Endothelial cell of umbilical vein (primary cell): ENCODE data around the gene LMBRD1. TPM values are rescaled to one million over a fixed set of nuclear protein-coding genes. Genes with fewer than 3 reads are reported as not detected.

Source experiments
- BruUV-seq: library from RNA; stranded (reverse); fragments of 400-500 nt; replicated peaks from 2 replicates; lab custom pipeline; 2021; lab: Mats Ljungman, UMichigan
- CTCF ChIA-PET: fragments of 300-600, 350-600 bp; sonication (Branson Sonifier 250); formaldehyde crosslinking; loops from one replicate; lab custom pipeline; 2021; ENCODE audit warnings: antibody characterized with exemption, inconsistent platforms; lab: Charles Lee
- POLR2A ChIA-PET: fragments of 300-600, 350-600 bp; sonication (Branson Sonifier 250); formaldehyde crosslinking; loops from one replicate; lab custom pipeline; 2021; ENCODE audit warnings: antibody characterized with exemption, inconsistent platforms; lab: Charles Lee
- DNase-seq: peaks from one replicate; pipeline ENCODE4 v3.0.0-alpha.2; 2011; ENCODE audit warnings: low read depth, low spot score
- FAIRE-seq: peaks from 2 replicates; lab custom pipeline; 2011; peaks lifted over from hg19 to GRCh38; lab: Jason Lieb, UNC
- H2AFZ ChIP-seq: 2 replicates; pipeline ENCODE4 v1.6.0; 2012; ENCODE audit warnings: low read depth, low read length, control low read depth, inconsistent platforms
- H3K27ac ChIP-seq: 2 replicates; pipeline ENCODE4 v1.5.1; 2011; ENCODE audit warnings: low read depth, mild to moderate bottlenecking, control low read depth, low read length, moderate library complexity; ENCODE audit not compliant: insufficient read depth
- H3K27me3 ChIP-seq, 2 experiments: 2 replicates each; pipeline versions ENCODE4 v1.6.0 to v1.6.1; 2011; ENCODE audit warnings: low read length in 2 of 2, mixed read lengths in 1 of 2; ENCODE audit not compliant: control insufficient read depth in 2 of 2, insufficient read depth in 2 of 2
- H3K36me3 ChIP-seq, 2 experiments: 2 replicates in 1 of 2; 3 replicates in 1 of 2; pipeline ENCODE4 v1.5.1; 2011; ENCODE audit warnings: low read length in 2 of 2, mild to moderate bottlenecking in 1 of 2, moderate library complexity in 1 of 2; ENCODE audit not compliant: control insufficient read depth in 2 of 2, insufficient read depth in 2 of 2; ENCODE audit errors: extremely low read depth in 1 of 2
- H3K4me1 ChIP-seq: 3 replicates; pipeline ENCODE4 v1.5.1; 2011; ENCODE audit warnings: mild to moderate bottlenecking, low read length; ENCODE audit not compliant: control insufficient read depth, insufficient read depth; ENCODE audit errors: extremely low read depth
- H3K4me2 ChIP-seq: 2 replicates; pipeline ENCODE4 v1.6.1; 2011; ENCODE audit warnings: low read length, control low read depth, mixed read lengths; ENCODE audit not compliant: insufficient read depth
- H3K4me3 ChIP-seq, 3 experiments: fragments of 200-600 bp in 1 of 3; sonication (generic), shearing (Covaris generic) in 1 of 3; replicated peaks in 1 of 3; 2 replicates each; pipeline ENCODE4 v1.5.1; 2011 to 2016; ENCODE audit warnings: control low read depth in 3 of 3, low read length in 3 of 3, mild to moderate bottlenecking in 2 of 3, inconsistent platforms in 1 of 3, low read depth in 1 of 3, moderate library complexity in 1 of 3; ENCODE audit not compliant: insufficient read depth in 1 of 3
- H3K79me2 ChIP-seq: 2 replicates; pipeline ENCODE4 v1.6.0; 2012; ENCODE audit warnings: low read length, inconsistent platforms; ENCODE audit not compliant: control insufficient read depth, insufficient read depth
- H3K9ac ChIP-seq: replicated peaks from 2 replicates; pipeline ENCODE3; 2011; ENCODE audit warnings: low read length, control low read depth; ENCODE audit not compliant: insufficient read depth; ENCODE audit errors: extremely low read depth
- H3K9me1 ChIP-seq: replicated peaks from 3 replicates; pipeline ENCODE4 v1.6.0; 2011; ENCODE audit warnings: mild to moderate bottlenecking, low read length; ENCODE audit not compliant: control insufficient read depth, insufficient read depth; ENCODE audit errors: extremely low read depth
- H3K9me3 ChIP-seq: replicated peaks from 2 replicates; pipeline ENCODE4 v1.5.1; 2012; ENCODE audit warnings: low read length, inconsistent platforms; ENCODE audit not compliant: control insufficient read depth, insufficient read depth
- H4K20me1 ChIP-seq: replicated peaks from 2 replicates; pipeline ENCODE3; 2011; ENCODE audit warnings: mild to moderate bottlenecking, low read length; ENCODE audit not compliant: control insufficient read depth, insufficient read depth; ENCODE audit errors: extremely low read depth
- CTCF ChIP-seq, 2 donors: IDR thresholded peaks; 1 replicate in 1 of 2; 2 replicates in 1 of 2; pipeline ENCODE4 v1.5.1; 2011; ENCODE audit warnings: low read length in 2 of 2, mild to moderate bottlenecking in 2 of 2, moderate library complexity in 2 of 2, control low read depth in 1 of 2, inconsistent platforms in 1 of 2, low read depth in 1 of 2; ENCODE audit not compliant: insufficient read depth in 1 of 2; ENCODE audit errors: extremely low read depth in 1 of 2
- EZH2 ChIP-seq: IDR thresholded peaks from 2 replicates; pipeline ENCODE4 v1.6.1; 2012; ENCODE audit warnings: borderline replicate concordance, low read depth, mild to moderate bottlenecking, moderate library complexity, low read length, inconsistent platforms; ENCODE audit not compliant: severe bottlenecking
- FOS ChIP-seq: IDR thresholded peaks from 2 replicates; pipeline ENCODE4 v1.6.1; 2011; ENCODE audit warnings: mild to moderate bottlenecking, low read length, moderate library complexity, borderline replicate concordance; ENCODE audit not compliant: insufficient read depth
- GATA2 ChIP-seq: IDR thresholded peaks from 2 replicates; pipeline ENCODE4 v1.7.0; 2011; ENCODE audit warnings: low read depth, mild to moderate bottlenecking, moderate library complexity, mixed read lengths, low read length; ENCODE audit not compliant: insufficient read length, insufficient read depth
- JUN ChIP-seq: IDR thresholded peaks from 2 replicates; pipeline ENCODE4 v1.6.1; 2011; ENCODE audit warnings: borderline replicate concordance, low read depth; ENCODE audit not compliant: insufficient read length, insufficient read depth
- MAX ChIP-seq: IDR thresholded peaks from 2 replicates; pipeline ENCODE4 v1.6.1; 2011; ENCODE audit not compliant: insufficient read depth, insufficient read length
- MYC ChIP-seq: IDR thresholded peaks from one replicate; pipeline ENCODE4 v1.6.1; 2011; ENCODE audit warnings: mild to moderate bottlenecking, low read depth, low read length
- POLR2A ChIP-seq: IDR thresholded peaks from 2 replicates; pipeline ENCODE4 v1.6.1; 2012; ENCODE audit warnings: low read depth, mild to moderate bottlenecking, control low read depth, low read length
- POLR2AphosphoS5 ChIP-seq: IDR thresholded peaks from 2 replicates; pipeline ENCODE4 v1.6.1; 2012; ENCODE audit warnings: low read depth, mild to moderate bottlenecking, control low read depth, low read length, moderate library complexity; ENCODE audit not compliant: insufficient read depth
- dilution Hi-C: fragments of 300-500 bp; cut with MboI; formaldehyde crosslinking; loops from one replicate; pipeline ENCODE4 v1.15.0; 2019; ENCODE audit warnings: low sequenced_read_pairs; ENCODE audit not compliant: extremely low pct_ligation_motif_present
- intact Hi-C: fragments of 100-400 bp; cut with micrococcal nuclease; formaldehyde crosslinking; loops from one replicate; pipeline ENCODE4 v1.10.0; 2022
- polyA plus RNA-seq, 4 experiments: library from polyadenylated mRNA; depleted of rRNA in 3 of 4; stranded (reverse) in 3 of 4; unstranded in 1 of 4; fragments of >200 nt; gene quantifications; 2 replicates each; pipeline versions ENCODE4 v1.2.1 to v1.2.3, GENCODE V29; 2011 to 2012; ENCODE audit warnings: missing spikeins in 1 of 4
- total RNA-seq: library from RNA; stranded (reverse); gene quantifications from 2 replicates; pipeline ENCODE4 v1.2.3, GENCODE V29; 2021

The LMBRD1 gene
- total and polyA plus RNA-seq, 2 donors (not counting 3 experiments of a cell fraction or from before 2014, with no cell fraction given), result 9.8 to 14.6 TPM

- H3K27ac ChIP-seq, result no peak overlapping the region
- no peaks in the 10 kb centered on the region for H3K27me3 ChIP-seq
- no peaks in the 10 kb centered on the region for H3K79me2 ChIP-seq
- ChIA-PET CTCF (interaction anchor here (0.6 to 1.8 kb wide), 15 partner anchors 8 to 1093 kb away, joined by 3 to 9 read pairs (median 4); no protein-coding TSS in a partner anchor), POLR2A (no interaction called here)
- H3K9ac ChIP-seq, result no peak overlapping the region
- TF ChIP-seq GATA2 (no peak), CTCF (IDR thresholded peaks at IDR 0.05; ENCODE audit: extremely low read depth in 1 of 2, insufficient read depth in 1 of 2, low read depth in 1 of 2, low read length in 2 of 2) (no peak), POLR2A (no peak), MAX (no peak), JUN (no peak), MYC (no peak), EZH2 (no peak), POLR2AphosphoS5 (no peak), FOS (no peak)
- no peak overlapping the region for H2AFZ ChIP-seq
- H3K36me3 ChIP-seq, result no peaks in the 10 kb centered on the region
- H3K4me2 ChIP-seq, result no peak overlapping the region
- no peak overlapping the region for H3K4me3 ChIP-seq
- DNase-seq (peak; percentile 4), FAIRE-seq (no peak)
- intact Hi-C loops (loop anchor here (5.0 kb wide), 1 partner anchor 1093 kb away; the partner anchor contains the start of gene ADGRB3), dilution Hi-C loops (no loop called here)
- no TSS peak for BruUV-seq
- no peaks in the 10 kb centered on the region for H3K4me1 ChIP-seq
- no peaks in the 10 kb centered on the region for H3K9me3 ChIP-seq
- H4K20me1 ChIP-seq, result no peaks in the 10 kb centered on the region
- H3K9me1 ChIP-seq, result no peaks in the 10 kb centered on the region
Observed at GRCh38 chr6:69729870-69730449, 66.8 kb downstream of the LMBRD1 start.
